Thyroid gland (tissue), 4 donors: ENCODE measurements around the gene WDR27.

Experiments
- CTCF ChIP-seq, 6 experiments: fragments of 200-600 bp in 3 of 6; fragments of 450-650 bp in 3 of 6; sonication (generic) in 3 of 6; IDR thresholded peaks; one replicate each; pipeline ENCODE4 v1.5.1; 2016 to 2019; ENCODE audit warnings: antibody characterized with exemption in 6 of 6, mild to moderate bottlenecking in 2 of 6, inconsistent platforms in 1 of 6, moderate library complexity in 1 of 6
- POLR2A ChIP-seq, 2 donors: fragments of 450-650 bp; IDR thresholded peaks; one replicate each; pipeline ENCODE4 v1.6.1; 2017; ENCODE audit warnings: antibody characterized with exemption in 2 of 2, mild to moderate bottlenecking in 2 of 2, moderate library complexity in 1 of 2

DNA sequence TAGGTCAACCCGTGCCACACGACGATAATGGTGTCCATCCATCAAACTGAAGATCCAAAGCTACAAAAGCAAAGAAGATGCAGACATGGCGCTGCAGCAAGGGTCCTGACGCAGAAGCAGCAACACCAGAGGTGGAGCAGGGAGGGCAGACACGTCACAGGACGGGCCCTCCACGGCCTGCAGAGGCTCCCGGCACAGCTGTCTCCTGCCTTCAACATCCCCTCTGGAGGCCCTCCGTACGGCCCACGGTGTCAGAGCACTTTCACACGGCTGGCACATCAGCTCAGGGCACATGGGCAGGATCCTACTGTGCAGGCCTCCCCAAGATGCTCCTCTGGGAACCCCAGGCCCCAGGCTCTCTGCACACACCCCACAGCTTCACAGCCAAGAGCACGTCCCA lies 37.6 kb downstream of the WDR27 start:
- TF ChIP-seq CTCF (IDR thresholded peaks at IDR 0.05) (no peak), POLR2A (IDR thresholded peaks at IDR 0.05) (no peak)
